Thyroid gland (tissue), 4 donors: Measurements from ENCODE around the gene MYBBP1A. TPM values are rescaled to one million over a fixed set of nuclear protein-coding genes. Genes with fewer than 3 reads are reported as not detected.

ENCODE experiments used
- DNase-seq, 2 donors: peaks; one replicate each; pipeline ENCODE4 v3.0.0-alpha.2; 2019
- H3K27ac ChIP-seq, 3 donors: fragments of 200-600 bp; sonication (generic); 1 replicate in 2 of 3; 2 replicates in 1 of 3; pipeline ENCODE4 v1.5.1; 2016 to 2019; ENCODE audit warnings: mild to moderate bottlenecking in 1 of 3, moderate library complexity in 1 of 3
- H3K27me3 ChIP-seq: fragments of 200-600 bp; sonication (generic); one replicate; pipeline ENCODE4 v1.5.1; 2019
- H3K36me3 ChIP-seq, 2 donors: fragments of 200-600 bp; sonication (generic); one replicate each; pipeline ENCODE4 v1.5.1; 2016 to 2019
- H3K4me1 ChIP-seq, 2 donors: fragments of 200-600 bp; sonication (generic); one replicate each; pipeline ENCODE4 v1.5.1; 2017 to 2019
- H3K4me3 ChIP-seq, 3 donors: fragments of 200-600 bp; sonication (generic); replicated peaks in 1 of 3; 1 replicate in 2 of 3; 2 replicates in 1 of 3; pipeline ENCODE4 v1.5.1; 2016; ENCODE audit warnings: mild to moderate bottlenecking in 1 of 3
- H3K9me3 ChIP-seq: fragments of 200-600 bp; sonication (generic); one replicate; pipeline ENCODE4 v1.5.1; 2017
- CTCF ChIP-seq, 6 experiments: fragments of 200-600 bp in 3 of 6; fragments of 450-650 bp in 3 of 6; sonication (generic) in 3 of 6; IDR thresholded peaks; one replicate each; pipeline ENCODE4 v1.5.1; 2016 to 2019; ENCODE audit warnings: antibody characterized with exemption in 6 of 6, mild to moderate bottlenecking in 2 of 6, inconsistent platforms in 1 of 6, moderate library complexity in 1 of 6
- POLR2A ChIP-seq, 2 donors: fragments of 450-650 bp; IDR thresholded peaks; one replicate each; pipeline ENCODE4 v1.6.1; 2017; ENCODE audit warnings: antibody characterized with exemption in 2 of 2, mild to moderate bottlenecking in 2 of 2, moderate library complexity in 1 of 2
- WGBS, 2 donors: methylation state at CpG; one replicate each; pipeline ENCODE4 v1.1.5; 2017; 5-methylcytosine and 5-hydroxymethylcytosine counted together
- intact Hi-C: fragments of 100-400 bp; cut with DNase I; formaldehyde crosslinking; loops from one replicate; pipeline ENCODE4 v1.15.1; 2023
- total RNA-seq, 4 donors: library from RNA; depleted of rRNA; stranded (reverse); fragments of >200 nt; gene quantifications; one replicate each; pipeline ENCODE4 v1.2.3, GENCODE V29; 2016

The MYBBP1A gene
- total RNA-seq, 4 donors from 2014 or later, result 23.5 to 50.2 (median 37.6) TPM

GRCh38 chr17:4512156-4513112, 42.8 kb downstream of the MYBBP1A start:
- Histone ChIP-seq H3K27me3 (no peaks in the 10 kb centered on the region), H3K4me3 (no peak overlapping the region), H3K36me3 (no peaks in the 10 kb centered on the region), H3K27ac (no peak overlapping the region), H3K9me3 (no peaks in the 10 kb centered on the region), H3K4me1 (peaks cover 17 to 62% of the 10 kb centered on the region in 2 donors)
- WGBS, 2 donors, result 89 to 91% methylated on average over 27 to 28 of the region's 31 CpGs
- intact Hi-C loops, result no loop called here
- DNase-seq, result no peak
- no peak for TF ChIP-seq CTCF (IDR thresholded peaks at IDR 0.05)
- TF ChIP-seq POLR2A (IDR thresholded peaks at IDR 0.05), result no peak

GRCh38 chr17:4511199-4511932, 43.8 kb downstream of the MYBBP1A start:
- no peaks in the 10 kb centered on the region for H3K36me3 ChIP-seq
- intact Hi-C loops, result no loop called here
- WGBS, 2 donors, result 82 to 90% methylated on average over 10 of the region's 10 CpGs
- H3K4me1 ChIP-seq, result peaks cover 17 to 63% of the 10 kb centered on the region in 2 donors
- no peaks in the 10 kb centered on the region for H3K9me3 ChIP-seq
- DNase-seq, result no peak
- H3K27ac ChIP-seq, result peak overlapping the region in 1 of 3 donors; percentile 67
- H3K4me3 ChIP-seq, result no peak overlapping the region
- H3K27me3 ChIP-seq, result no peaks in the 10 kb centered on the region
- TF ChIP-seq POLR2A (IDR thresholded peaks at IDR 0.05) (no peak), CTCF (IDR thresholded peaks at IDR 0.05) (no peak)

- intact Hi-C loops, result no loop called here
- Histone ChIP-seq H3K4me3 (no peak overlapping the region), H3K27me3 (no peaks in the 10 kb centered on the region), H3K9me3 (no peaks in the 10 kb centered on the region), H3K4me1 (peaks cover 17 to 69% of the 10 kb centered on the region in 2 donors), H3K36me3 (no peaks in the 10 kb centered on the region), H3K27ac (peak overlapping the region; percentile 15 to 67 (median 63))
- 71 to 74% methylated on average over 11 of the region's 11 CpGs for WGBS, 2 donors
- no peak for TF ChIP-seq CTCF (IDR thresholded peaks at IDR 0.05)
- DNase-seq, result no peak
These were observed 44.6 kb downstream of the MYBBP1A start for GRCh38 chr17:4510618-4510941.

GRCh38 chr17:4509923-4510617, 45.1 kb downstream of the MYBBP1A start:
- H3K36me3 ChIP-seq, result no peaks in the 10 kb centered on the region
- no peak for DNase-seq
- no peaks in the 10 kb centered on the region for H3K27me3 ChIP-seq
- intact Hi-C loops, result no loop called here
- H3K4me3 ChIP-seq, result no peak overlapping the region
- H3K9me3 ChIP-seq, result no peaks in the 10 kb centered on the region
- TF ChIP-seq POLR2A (IDR thresholded peaks at IDR 0.05), result no peak
- peaks cover 15 to 66% of the 10 kb centered on the region in 2 donors for H3K4me1 ChIP-seq
- peak overlapping the region; percentile 9 to 67 (median 63) for H3K27ac ChIP-seq
- WGBS, 2 donors, result 68 to 79% methylated on average over 17 to 21 of the region's 21 CpGs

- WGBS, 2 donors, result 50 to 70% methylated on average over 8 of the region's 8 CpGs
- Histone ChIP-seq H3K4me1 (peaks cover 8 to 66% of the 10 kb centered on the region in 2 donors), H3K4me3 (no peak overlapping the region), H3K9me3 (no peaks in the 10 kb centered on the region), H3K27ac (peak overlapping the region; percentile 9 to 67 (median 63)), H3K27me3 (no peaks in the 10 kb centered on the region), H3K36me3 (no peaks in the 10 kb centered on the region)
- no peak for DNase-seq
- TF ChIP-seq CTCF (IDR thresholded peaks at IDR 0.05), result no peak
- intact Hi-C loops, result no loop called here
These were observed 45.8 kb downstream of the MYBBP1A start for GRCh38 chr17:4509401-4509800.
